Activated CD4-positive, alpha-beta T cell treated with anti-CD3 and anti-CD28 coated beads for 36 hours (primary cell): ENCODE results near the gene SLC29A1. TPM values are rescaled to one million over a fixed set of nuclear protein-coding genes. Genes with fewer than 3 reads are reported as not detected.
"Not testable (repeated sequence)": the region's sequence is repeated elsewhere in the genome, so short reads cannot be mapped to it uniquely, and the experiment has no call there.

ENCODE experiments used
- ATAC-seq: fragments of 200-7000 bp; cut with Tn5 transposase; one replicate; pipeline ENCODE4 v1.10.0; 2021; ENCODE audit warnings: mild to moderate bottlenecking, moderate library complexity
- CTCF ChIA-PET: fragments of 350-600 bp; sonication (Branson Sonifier 250); formaldehyde crosslinking; loops from one replicate; lab custom pipeline; 2021; ENCODE audit warnings: antibody characterized with exemption; lab: Charles Lee
- POLR2A ChIA-PET: fragments of 350-600 bp; sonication (Branson Sonifier 250); formaldehyde crosslinking; loops from one replicate; lab custom pipeline; 2021; ENCODE audit warnings: antibody characterized with exemption, inconsistent platforms; lab: Charles Lee
- DNase-seq: peaks from one replicate; pipeline ENCODE4 v3.0.0-alpha.2; 2020
- H3K27ac Mint-ChIP-seq: one replicate; pipeline ENCODE4 v1.8.0; 2021; ENCODE audit warnings: mixed read lengths
- H3K27me3 Mint-ChIP-seq: one replicate; pipeline ENCODE4 v1.8.0; 2021; ENCODE audit warnings: mixed read lengths
- H3K36me3 Mint-ChIP-seq: one replicate; pipeline ENCODE4 v1.8.0; 2021; ENCODE audit warnings: low read depth, mixed read lengths
- H3K4me1 Mint-ChIP-seq: one replicate; pipeline ENCODE4 v1.8.0; 2021; ENCODE audit warnings: mixed read lengths
- H3K4me3 Mint-ChIP-seq: one replicate; pipeline ENCODE4 v1.8.0; 2021; ENCODE audit warnings: mild to moderate bottlenecking, moderate library complexity, mixed read lengths
- H3K9me3 Mint-ChIP-seq: one replicate; pipeline ENCODE4 v1.8.0; 2021; ENCODE audit warnings: low read depth, mixed read lengths
- intact Hi-C, 2 experiments: fragments of 100-400 bp; cut with DNase I in 1 of 2; cut with micrococcal nuclease in 1 of 2; formaldehyde crosslinking; loops; one replicate each; pipeline versions ENCODE4 v1.14.2 to v1.15.1; 2022 to 2024; cut with DNase I, micrococcal nuclease
- total RNA-seq, 2 experiments: library from RNA; stranded (reverse); gene quantifications; one replicate each; pipeline ENCODE4 v1.2.3, GENCODE V29; 2021

Gene SLC29A1
- total RNA-seq, 2 experiments from 2014 or later: 59.8 to 98.3 TPM

DNA sequence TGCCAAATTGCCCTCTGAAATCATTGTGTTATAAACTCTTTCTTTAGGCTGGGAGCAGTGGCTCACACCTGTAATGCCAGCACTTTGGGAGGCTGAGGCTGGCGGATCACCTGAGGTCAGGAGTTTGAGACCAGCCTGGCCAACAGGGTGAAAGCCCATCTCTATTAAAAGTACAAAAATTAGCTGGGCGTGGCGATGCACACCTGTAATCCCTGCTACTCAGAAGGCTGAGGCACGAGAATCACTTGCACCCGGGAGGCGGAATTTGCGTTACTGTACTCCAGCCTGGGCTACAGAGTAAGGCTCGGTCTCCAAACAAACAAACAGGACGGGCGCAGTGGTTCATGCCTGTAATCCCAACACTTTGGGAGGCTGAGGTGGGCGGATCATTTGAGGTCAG, 27.0 kb upstream of the SLC29A1 start:
- CTCF ChIA-PET, ATAC-seq, H3K4me1 Mint-ChIP-seq, DNase-seq, H3K4me3 Mint-ChIP-seq, intact Hi-C loops, H3K27me3 Mint-ChIP-seq, H3K27ac Mint-ChIP-seq, POLR2A ChIA-PET, H3K36me3 Mint-ChIP-seq, H3K9me3 Mint-ChIP-seq: not testable (repeated sequence)

DNA sequence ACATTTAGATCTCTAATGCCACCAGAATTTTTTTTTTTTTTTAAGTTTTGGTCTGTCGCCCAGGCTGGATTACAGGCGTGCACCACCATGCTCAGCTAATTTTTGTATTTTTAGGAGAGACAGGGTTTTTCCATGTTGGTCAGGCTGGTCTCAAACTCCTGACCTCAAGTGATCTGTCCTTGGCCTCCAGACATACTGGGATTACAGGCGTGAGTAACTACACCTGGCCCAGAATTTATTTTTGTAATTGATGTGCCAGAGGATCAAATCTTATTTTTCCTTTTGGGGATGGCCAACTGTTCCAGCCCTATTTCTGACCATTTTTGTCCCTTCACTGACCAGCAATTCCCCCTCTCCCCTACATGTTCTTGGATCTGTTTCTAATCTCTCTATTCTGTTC, 24.7 kb upstream of the SLC29A1 start:
- intact Hi-C loops: no loop called here
- ATAC-seq (no peak), DNase-seq (no peak)
- Mint-ChIP-seq H3K4me3 (no peak overlapping the region), H3K27me3 (peaks cover 2% of the 10 kb centered on the region), H3K9me3 (no peaks in the 10 kb centered on the region), H3K27ac (no peak overlapping the region), H3K36me3 (no peaks in the 10 kb centered on the region), H3K4me1 (no peaks in the 10 kb centered on the region)
- CTCF ChIA-PET: no interaction called here
- POLR2A ChIA-PET: no interaction called here

DNA sequence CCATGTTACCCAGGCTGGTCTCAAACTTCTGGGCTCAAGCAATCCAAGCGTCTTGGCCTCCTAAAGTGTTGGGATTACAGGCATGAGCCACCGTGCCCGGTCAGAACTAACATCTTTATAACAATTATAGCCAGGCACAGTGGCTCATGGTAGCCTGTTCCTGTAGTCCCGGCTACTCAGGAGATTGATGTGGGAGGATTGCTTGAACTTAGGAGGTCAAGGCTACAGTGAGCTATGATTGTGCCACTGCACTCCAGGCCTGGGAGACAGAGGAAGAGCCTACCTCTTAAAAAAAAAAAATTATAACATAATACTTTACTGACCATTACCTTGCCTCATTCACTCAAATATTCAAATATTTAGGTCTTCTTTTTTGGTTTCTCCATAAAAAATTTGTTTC, 23.5 kb upstream of the SLC29A1 start:
- H3K4me3 Mint-ChIP-seq: no peak overlapping the region
- CTCF ChIA-PET: no interaction called here
- no peaks in the 10 kb centered on the region for H3K9me3 Mint-ChIP-seq
- POLR2A ChIA-PET: interaction anchor here (0.6 kb wide), 1 partner anchor 103 kb away, joined by 3 read pairs; no protein-coding TSS in a partner anchor
- ATAC-seq (no peak), DNase-seq (no peak)
- intact Hi-C loops: no loop called here
- no peak overlapping the region for H3K27ac Mint-ChIP-seq
- H3K27me3 Mint-ChIP-seq: peaks cover 2% of the 10 kb centered on the region
- H3K36me3 Mint-ChIP-seq: no peaks in the 10 kb centered on the region
- no peaks in the 10 kb centered on the region for H3K4me1 Mint-ChIP-seq

DNA sequence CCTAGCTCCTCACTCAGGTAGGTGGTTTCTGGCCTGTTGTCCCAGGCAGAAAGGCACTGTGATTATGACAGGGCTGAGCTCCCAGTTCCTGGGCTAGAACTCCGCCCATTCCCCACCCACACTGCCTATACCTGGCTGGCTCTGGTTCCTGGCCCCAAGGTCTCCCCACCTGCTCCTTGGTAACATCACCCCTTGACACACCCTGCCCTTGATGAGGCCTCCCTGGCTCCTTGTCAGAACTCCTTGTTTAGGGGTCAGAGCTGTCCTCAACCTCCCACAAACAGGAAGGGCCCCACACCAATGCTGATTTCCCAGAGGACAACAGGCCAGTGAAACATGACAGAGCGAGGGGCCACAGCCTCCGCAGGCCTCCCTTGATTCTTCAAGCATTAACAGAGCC, 22.2 kb upstream of the SLC29A1 start:
- no peak overlapping the region for H3K4me3 Mint-ChIP-seq
- ATAC-seq (no peak), DNase-seq (no peak)
- H3K36me3 Mint-ChIP-seq: no peaks in the 10 kb centered on the region
- ChIA-PET CTCF (no interaction called here), POLR2A (no interaction called here)
- intact Hi-C loops: no loop called here
- H3K27ac Mint-ChIP-seq: no peak overlapping the region
- H3K27me3 Mint-ChIP-seq: no peaks in the 10 kb centered on the region
- no peaks in the 10 kb centered on the region for H3K9me3 Mint-ChIP-seq
- H3K4me1 Mint-ChIP-seq: no peaks in the 10 kb centered on the region

DNA sequence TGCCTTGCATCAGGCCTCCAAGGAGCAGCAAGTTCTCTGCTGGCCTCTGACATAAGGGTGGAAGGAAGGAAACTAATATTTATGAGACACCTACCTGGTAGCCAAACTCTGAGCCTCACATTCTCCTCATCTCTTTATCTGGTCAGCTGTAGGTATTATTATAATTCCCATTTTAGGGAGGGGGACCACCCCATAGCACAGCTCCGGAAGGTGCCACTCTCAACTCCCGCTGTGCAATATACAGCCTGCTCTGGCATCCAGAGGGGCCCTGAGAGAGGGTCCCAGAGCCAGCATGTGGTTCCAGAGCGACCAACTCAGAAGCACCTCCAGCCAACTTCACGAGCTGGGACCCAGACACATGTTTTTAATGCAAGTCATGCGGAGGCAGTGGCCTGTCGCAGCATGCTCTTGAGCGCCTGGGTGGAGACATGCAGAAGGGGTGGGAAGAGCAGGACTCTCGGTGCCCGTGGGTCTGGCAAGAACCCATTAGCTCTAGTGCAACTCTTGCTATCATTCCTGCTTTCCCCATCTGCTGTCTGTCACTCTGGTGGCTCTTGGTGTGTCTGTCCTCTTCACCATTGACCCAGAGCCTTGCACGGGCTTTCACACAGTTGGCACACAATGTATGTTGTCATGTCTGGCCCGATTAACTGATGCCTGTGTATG, 21.6 kb upstream of the SLC29A1 start:
- POLR2A ChIA-PET: no interaction called here
- ATAC-seq (no peak), DNase-seq (no peak)
- Mint-ChIP-seq H3K27ac (no peak overlapping the region), H3K9me3 (no peaks in the 10 kb centered on the region), H3K4me1 (no peaks in the 10 kb centered on the region), H3K4me3 (no peak overlapping the region), H3K36me3 (no peaks in the 10 kb centered on the region), H3K27me3 (no peaks in the 10 kb centered on the region)
- intact Hi-C loops: no loop called here
- CTCF ChIA-PET: interaction anchor here (0.5 to 1.0 kb wide), 3 partner anchors 16 to 481 kb away, joined by 3 read pairs; no protein-coding TSS in a partner anchor

DNA sequence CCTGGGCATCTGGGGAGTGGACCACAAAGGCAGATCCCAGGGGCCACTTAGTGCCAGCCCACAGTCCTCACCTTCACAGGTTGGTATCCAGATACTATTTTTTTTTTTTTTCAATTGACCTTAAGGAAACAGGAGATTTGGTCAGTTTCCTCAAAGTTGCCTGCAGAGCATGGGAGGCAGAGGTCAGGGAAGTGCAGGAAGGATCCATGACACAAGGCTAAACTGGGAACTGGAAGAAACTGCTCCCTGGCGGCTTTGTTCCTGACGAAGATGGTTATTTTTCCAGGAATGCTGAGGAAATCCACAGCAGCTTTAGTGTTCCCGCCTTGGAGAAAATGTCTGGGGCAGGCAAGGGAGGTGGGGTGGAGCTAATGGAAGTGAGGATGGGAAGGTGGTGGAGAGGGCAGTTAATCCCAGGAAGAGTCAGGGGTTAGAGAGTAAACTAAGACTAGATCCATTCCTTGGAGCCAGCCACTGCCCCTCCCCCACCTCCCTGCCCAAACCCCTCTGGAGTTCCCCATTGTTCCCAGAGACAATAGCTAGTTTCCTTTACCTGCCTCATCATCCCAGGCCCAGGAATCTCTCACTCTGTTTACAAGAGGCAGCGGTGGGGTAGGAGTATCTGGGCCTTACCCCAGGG, 20.9 kb upstream of the SLC29A1 start:
- intact Hi-C loops: no loop called here
- ATAC-seq: no peak
- Mint-ChIP-seq H3K36me3 (no peaks in the 10 kb centered on the region), H3K4me1 (no peaks in the 10 kb centered on the region), H3K9me3 (no peaks in the 10 kb centered on the region), H3K27ac (no peak overlapping the region), H3K4me3 (no peak overlapping the region), H3K27me3 (no peaks in the 10 kb centered on the region)
- ChIA-PET CTCF (interaction anchor here (0.6 to 1.0 kb wide), 2 partner anchors 17 to 106 kb away, joined by 3 read pairs; no protein-coding TSS in a partner anchor), POLR2A (interaction anchor here (0.5 kb wide), 1 partner anchor 13 kb away, joined by 3 read pairs; no protein-coding TSS in a partner anchor)
- no peak for DNase-seq

DNA sequence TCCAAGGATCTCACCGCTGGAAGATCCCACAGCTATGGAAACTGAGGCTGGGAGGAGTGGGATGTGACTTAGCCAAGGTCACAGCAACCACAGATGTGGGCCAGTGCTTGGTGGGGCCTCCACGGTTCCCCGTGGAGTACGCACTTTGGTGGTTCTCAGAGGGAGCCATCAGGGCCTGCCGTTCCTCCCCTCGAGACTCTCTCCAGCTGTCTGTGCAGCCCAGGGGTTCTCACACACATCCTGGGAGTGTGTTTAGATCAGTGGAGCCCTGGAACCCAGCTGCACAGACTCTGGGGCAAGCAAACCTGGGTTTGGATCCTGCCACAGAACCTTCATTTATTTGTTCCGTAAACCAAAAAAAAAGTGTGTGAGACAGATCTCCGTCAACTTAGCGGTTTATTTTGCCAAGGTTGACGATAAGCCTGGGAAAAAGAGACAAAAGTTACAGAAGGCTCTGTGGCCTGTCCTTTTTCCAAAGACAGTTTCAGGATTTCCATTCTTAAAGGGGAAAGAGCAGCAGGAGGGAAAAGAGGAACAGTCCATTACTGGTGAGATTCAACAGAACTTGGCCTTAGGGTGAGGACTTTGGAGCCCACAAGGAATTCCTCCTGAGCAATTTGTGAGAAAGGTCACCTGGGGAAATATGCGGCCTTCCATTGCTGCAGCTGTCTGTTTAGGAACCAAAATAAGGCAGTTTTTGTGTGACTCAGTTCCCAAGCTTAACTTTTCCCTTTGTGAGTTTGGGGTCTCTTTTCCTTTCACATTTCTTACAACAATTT, 20.2 kb upstream of the SLC29A1 start:
- Mint-ChIP-seq H3K4me1 (no peaks in the 10 kb centered on the region), H3K36me3 (no peaks in the 10 kb centered on the region), H3K4me3 (no peak overlapping the region), H3K27ac (no peak overlapping the region), H3K27me3 (no peaks in the 10 kb centered on the region), H3K9me3 (no peaks in the 10 kb centered on the region)
- ChIA-PET CTCF (interaction anchor here (0.7 to 1.0 kb wide), 2 partner anchors 31 to 261 kb away, joined by 3 to 4 read pairs; no protein-coding TSS in a partner anchor), POLR2A (interaction anchor here (0.5 kb wide), 1 partner anchor 13 kb away, joined by 3 read pairs; no protein-coding TSS in a partner anchor)
- ATAC-seq (no peak), DNase-seq (no peak)
- intact Hi-C loops: no loop called here

DNA sequence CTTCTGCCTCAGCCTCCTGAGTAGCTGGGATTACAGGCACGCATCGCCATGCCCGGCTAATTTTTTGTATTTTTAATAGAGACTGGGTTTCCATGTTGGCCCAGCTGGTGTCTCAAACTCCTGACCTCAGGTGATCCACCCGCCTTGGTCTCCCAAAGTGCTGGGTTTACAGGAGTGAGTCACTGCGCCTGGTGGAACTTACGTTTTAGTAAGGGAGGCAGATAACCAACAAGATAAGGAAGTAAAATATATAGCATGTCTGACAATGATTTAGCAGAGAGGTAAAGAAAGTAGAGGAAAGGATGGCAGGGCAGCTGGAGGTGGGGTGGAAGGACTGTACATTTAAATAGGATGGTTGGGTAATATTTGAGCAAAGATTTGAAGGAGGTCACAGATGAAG, 19.4 kb upstream of the SLC29A1 start:
- ChIA-PET CTCF (interaction anchor here (0.7 to 1.0 kb wide), 2 partner anchors 31 to 52 kb away, joined by 3 to 4 read pairs; no protein-coding TSS in a partner anchor), POLR2A (no interaction called here)
- H3K4me1 Mint-ChIP-seq: no peaks in the 10 kb centered on the region
- H3K36me3 Mint-ChIP-seq: no peaks in the 10 kb centered on the region
- no peak for ATAC-seq
- no peaks in the 10 kb centered on the region for H3K27me3 Mint-ChIP-seq
- H3K27ac Mint-ChIP-seq: no peak overlapping the region
- no peak overlapping the region for H3K4me3 Mint-ChIP-seq
- intact Hi-C loops: no loop called here
- no peak for DNase-seq
- H3K9me3 Mint-ChIP-seq: no peaks in the 10 kb centered on the region

DNA sequence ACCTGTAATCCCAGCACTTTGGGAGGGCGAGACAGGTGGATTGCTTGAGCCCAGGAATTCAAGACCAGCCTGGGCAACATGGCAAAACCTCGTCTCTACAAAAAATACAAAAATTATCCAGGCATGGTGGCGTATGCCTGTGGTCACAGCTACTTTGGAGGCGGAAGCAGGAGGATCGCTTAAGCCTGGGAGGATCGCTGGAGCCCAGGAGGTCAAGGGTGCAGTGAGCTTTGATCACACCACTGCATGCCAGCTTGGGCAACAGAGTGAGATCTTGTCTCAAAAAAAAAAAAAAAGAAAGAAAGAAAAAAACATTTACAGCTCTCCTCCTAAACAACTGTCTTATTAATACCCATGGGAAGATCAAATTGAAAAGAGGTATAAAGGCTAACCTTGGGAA, 15.4 kb upstream of the SLC29A1 start:
- intact Hi-C loops: no loop called here
- no peaks in the 10 kb centered on the region for H3K36me3 Mint-ChIP-seq
- DNase-seq (no peak), ATAC-seq (no peak)
- no peak overlapping the region for H3K4me3 Mint-ChIP-seq
- H3K9me3 Mint-ChIP-seq: no peaks in the 10 kb centered on the region
- CTCF ChIA-PET: interaction anchor here (0.6 to 1.1 kb wide), 3 partner anchors 30 to 116 kb away, joined by 3 to 5 read pairs (median 3); no protein-coding TSS in a partner anchor
- no peaks in the 10 kb centered on the region for H3K4me1 Mint-ChIP-seq
- H3K27ac Mint-ChIP-seq: no peak overlapping the region
- no peaks in the 10 kb centered on the region for H3K27me3 Mint-ChIP-seq
- POLR2A ChIA-PET: interaction anchor here (0.7 kb wide), 1 partner anchor 46 kb away, joined by 4 read pairs; no protein-coding TSS in a partner anchor

DNA sequence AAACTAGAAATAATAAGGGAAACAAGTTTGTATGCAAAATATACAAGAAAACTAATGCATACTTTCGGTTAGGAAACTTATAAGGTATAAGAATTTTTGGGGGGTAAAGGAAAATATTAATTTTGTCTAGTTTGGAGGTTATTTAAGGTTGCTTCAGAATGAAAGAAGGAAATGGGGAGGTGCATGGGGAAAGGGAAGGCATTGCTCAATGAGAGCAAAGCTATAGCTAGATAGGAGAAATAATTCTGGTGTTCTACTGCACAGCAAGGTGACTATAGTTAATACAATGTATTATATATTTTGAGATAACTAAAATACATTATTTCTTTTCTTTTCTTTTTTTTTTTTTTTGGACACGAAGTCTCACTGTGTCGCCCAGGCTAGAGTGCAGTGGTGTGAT, 12.1 kb upstream of the SLC29A1 start:
- no peaks in the 10 kb centered on the region for H3K27me3 Mint-ChIP-seq
- no peak for DNase-seq
- no peak overlapping the region for H3K4me3 Mint-ChIP-seq
- POLR2A ChIA-PET: interaction anchor here (0.6 kb wide), 1 partner anchor 277 kb away, joined by 4 read pairs; no protein-coding TSS in a partner anchor
- intact Hi-C loops: no loop called here
- ATAC-seq: no peak
- no peaks in the 10 kb centered on the region for H3K36me3 Mint-ChIP-seq
- no peaks in the 10 kb centered on the region for H3K9me3 Mint-ChIP-seq
- CTCF ChIA-PET: no interaction called here
- H3K27ac Mint-ChIP-seq: no peak overlapping the region
- no peaks in the 10 kb centered on the region for H3K4me1 Mint-ChIP-seq

DNA sequence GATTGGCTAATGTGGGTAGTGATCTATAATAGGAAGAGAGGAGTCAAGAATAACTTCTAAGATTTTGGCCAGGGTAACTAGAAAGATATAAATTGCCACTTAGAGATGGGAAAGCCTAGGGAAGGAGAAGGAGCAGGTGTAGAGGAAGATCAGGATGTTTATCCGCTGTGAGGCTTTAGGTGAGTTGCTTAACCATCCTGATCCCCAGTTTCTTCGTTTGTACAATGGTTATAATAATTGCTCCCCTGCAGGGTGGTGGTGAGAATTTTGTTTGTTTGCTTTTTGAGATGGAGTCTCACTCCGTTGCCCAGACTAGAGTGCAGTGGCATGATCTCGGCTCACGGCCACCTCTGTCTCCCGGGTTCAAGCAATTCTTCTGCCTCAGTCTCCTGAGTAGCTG, 9.1 kb upstream of the SLC29A1 start:
- H3K27ac Mint-ChIP-seq: no peak overlapping the region
- no peaks in the 10 kb centered on the region for H3K36me3 Mint-ChIP-seq
- H3K9me3 Mint-ChIP-seq: no peaks in the 10 kb centered on the region
- DNase-seq: no peak
- peaks cover 3% of the 10 kb centered on the region for H3K27me3 Mint-ChIP-seq
- CTCF ChIA-PET: interaction anchor here (0.7 to 1.4 kb wide), 3 partner anchors 11 to 42 kb away, joined by 3 to 4 read pairs (median 4); no protein-coding TSS in a partner anchor
- intact Hi-C loops: no loop called here
- ATAC-seq: no peak
- POLR2A ChIA-PET: no interaction called here
- peaks cover 7% of the 10 kb centered on the region for H3K4me1 Mint-ChIP-seq
- H3K4me3 Mint-ChIP-seq: no peak overlapping the region
